Smooth muscle cell (in vitro differentiated cells): Measurements from ENCODE around the gene LPCAT1. TPM values are rescaled to one million over a fixed set of nuclear protein-coding genes. Genes with fewer than 3 reads are reported as not detected.

Experiments
- DNase-seq: peaks from one replicate; lab custom pipeline; 2025; ENCODE audit not compliant: unreplicated experiment; lab: John Stamatoyannopoulos, UW
- H2AFZ ChIP-seq: fragments of 200-600 bp; sonication (generic); 2 replicates; pipeline ENCODE4 v1.6.0; 2016; ENCODE audit warnings: antibody characterized with exemption, low read depth, mild to moderate bottlenecking
- H3F3A ChIP-seq: fragments of 200-600 bp; sonication (generic); 2 replicates; pipeline ENCODE4 v1.6.0; 2017; ENCODE audit warnings: antibody characterized with exemption, low read depth
- H3K27ac ChIP-seq: fragments of 200-600 bp; sonication (generic); 2 replicates; pipeline ENCODE4 v1.5.1; 2016; ENCODE audit warnings: low read depth, mild to moderate bottlenecking
- H3K27me3 ChIP-seq: fragments of 200-600 bp; sonication (generic); 2 replicates; pipeline ENCODE4 v1.6.1; 2016; ENCODE audit warnings: low read depth, mild to moderate bottlenecking
- H3K36me3 ChIP-seq: fragments of 200-600 bp; sonication (generic); 2 replicates; pipeline ENCODE4 v1.5.1; 2016; ENCODE audit warnings: low read depth
- H3K4me1 ChIP-seq: fragments of 200-600 bp; sonication (generic); 2 replicates; pipeline ENCODE4 v1.5.1; 2016; ENCODE audit warnings: low read depth
- H3K4me2 ChIP-seq: fragments of 200-600 bp; sonication (generic); 2 replicates; pipeline ENCODE4 v1.6.0; 2016; ENCODE audit warnings: mild to moderate bottlenecking
- H3K4me3 ChIP-seq: fragments of 200-600 bp; sonication (generic); 2 replicates; pipeline ENCODE4 v1.5.1; 2016; ENCODE audit warnings: mild to moderate bottlenecking
- H3K79me2 ChIP-seq: fragments of 200-600 bp; sonication (generic); 2 replicates; pipeline ENCODE4 v1.6.0; 2016; ENCODE audit warnings: low read depth, mild to moderate bottlenecking
- H3K9ac ChIP-seq: fragments of 200-600 bp; sonication (generic); 2 replicates; pipeline ENCODE4 v1.6.0; 2016; ENCODE audit warnings: low read depth
- H3K9me3 ChIP-seq: fragments of 200-600 bp; sonication (generic); replicated peaks from 2 replicates; pipeline ENCODE4 v1.5.1; 2016; ENCODE audit warnings: low read depth
- H4K20me1 ChIP-seq: fragments of 200-600 bp; sonication (generic); 2 replicates; pipeline ENCODE4 v1.6.0; 2016; ENCODE audit warnings: low read depth
- whole genome bisulfite sequencing: methylation state at CpG from one replicate; pipeline ENCODE4 v1.1.7; 2016; ENCODE audit warnings: low lambda C conversion rate; 5-methylcytosine and 5-hydroxymethylcytosine counted together
- polyA plus RNA-seq: library from polyadenylated mRNA; unstranded; fragments of >200 nt; fragmentation: Nextera tagmentation; extraction: Ambion mirVana; gene quantifications from 2 replicates; pipeline ENCODE4 v1.2.1, GENCODE V29; 2016
- total RNA-seq: library from RNA; depleted of rRNA; stranded (reverse); fragments of >200 nt; gene quantifications from 2 replicates; pipeline ENCODE4 v1.2.3, GENCODE V29; 2014
- TF ChIP-seq, protein P1 (sequence below): fragments of 200-600 bp; sonication (generic); IDR thresholded peaks from 2 replicates; pipeline ENCODE4 v1.5.1; 2017; ENCODE audit warnings: borderline replicate concordance, mild to moderate bottlenecking, antibody characterized with exemption; ENCODE audit not compliant: insufficient read depth, poor library complexity, severe bottlenecking

Gene LPCAT1
- total and polyA plus RNA-seq, 2 experiments from 2014 or later: 42.7 to 50.1 TPM

DNA sequence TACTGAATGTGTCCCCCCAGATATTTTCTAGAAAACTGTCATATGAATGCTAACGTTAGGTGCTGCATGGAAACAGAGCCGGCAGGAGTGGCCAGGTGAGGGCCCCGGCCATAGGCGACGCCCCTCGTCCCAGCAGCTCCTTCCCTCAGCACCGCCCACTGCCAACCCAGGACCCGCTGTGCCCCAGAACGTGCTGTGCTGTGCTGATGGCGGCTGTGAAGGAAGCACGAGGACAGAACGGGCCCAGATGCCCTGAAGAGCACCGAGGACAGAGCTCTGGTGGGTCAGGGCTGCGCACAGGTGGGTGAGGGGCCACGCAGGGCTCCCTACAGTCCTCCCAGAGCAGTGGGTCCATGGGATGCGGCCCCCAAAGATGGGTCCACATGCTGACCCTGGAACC lies 30.3 kb downstream of the LPCAT1 start:
- Histone ChIP-seq H3K36me3 (no peaks in the 10 kb centered on the region), H3K79me2 (peaks cover 6% of the 10 kb centered on the region), H3K9me3 (no peaks in the 10 kb centered on the region), H3K4me2 (no peak overlapping the region), H3K4me1 (no peaks in the 10 kb centered on the region), H3K9ac (no peak overlapping the region), H3K4me3 (no peak overlapping the region), H4K20me1 (peaks cover 99% of the 10 kb centered on the region), H3K27ac (no peak overlapping the region), H3F3A (no peaks in the 10 kb centered on the region), H2AFZ (no peak overlapping the region), H3K27me3 (no peaks in the 10 kb centered on the region)
- TF ChIP-seq, protein P1, sequence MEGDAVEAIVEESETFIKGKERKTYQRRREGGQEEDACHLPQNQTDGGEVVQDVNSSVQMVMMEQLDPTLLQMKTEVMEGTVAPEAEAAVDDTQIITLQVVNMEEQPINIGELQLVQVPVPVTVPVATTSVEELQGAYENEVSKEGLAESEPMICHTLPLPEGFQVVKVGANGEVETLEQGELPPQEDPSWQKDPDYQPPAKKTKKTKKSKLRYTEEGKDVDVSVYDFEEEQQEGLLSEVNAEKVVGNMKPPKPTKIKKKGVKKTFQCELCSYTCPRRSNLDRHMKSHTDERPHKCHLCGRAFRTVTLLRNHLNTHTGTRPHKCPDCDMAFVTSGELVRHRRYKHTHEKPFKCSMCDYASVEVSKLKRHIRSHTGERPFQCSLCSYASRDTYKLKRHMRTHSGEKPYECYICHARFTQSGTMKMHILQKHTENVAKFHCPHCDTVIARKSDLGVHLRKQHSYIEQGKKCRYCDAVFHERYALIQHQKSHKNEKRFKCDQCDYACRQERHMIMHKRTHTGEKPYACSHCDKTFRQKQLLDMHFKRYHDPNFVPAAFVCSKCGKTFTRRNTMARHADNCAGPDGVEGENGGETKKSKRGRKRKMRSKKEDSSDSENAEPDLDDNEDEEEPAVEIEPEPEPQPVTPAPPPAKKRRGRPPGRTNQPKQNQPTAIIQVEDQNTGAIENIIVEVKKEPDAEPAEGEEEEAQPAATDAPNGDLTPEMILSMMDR: no peak
- 96% methylated on average over 16 of the region's 16 CpGs for WGBS
- DNase-seq: no peak

DNA sequence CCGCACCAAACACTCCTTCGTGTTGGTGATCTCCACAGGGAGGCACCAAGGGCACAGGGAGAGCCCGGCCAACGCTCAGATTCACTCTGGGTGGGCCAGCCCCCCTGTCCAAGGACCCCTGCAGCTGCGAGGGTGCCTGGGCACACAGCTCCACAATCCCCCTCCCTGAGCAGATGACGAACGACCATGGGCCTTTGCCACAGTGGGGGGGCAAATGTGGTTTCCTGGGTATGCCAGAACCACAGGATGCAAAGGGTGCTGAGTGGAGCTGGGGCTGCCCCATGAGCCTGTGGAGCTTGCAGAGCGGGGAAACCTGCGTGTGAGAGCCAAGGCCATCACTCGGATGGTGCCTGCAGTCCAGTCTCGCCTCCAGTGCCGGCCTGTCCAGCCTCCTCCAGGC lies 31.0 kb downstream of the LPCAT1 start:
- TF ChIP-seq, protein P1: no peak
- 93% methylated on average over 12 of the region's 12 CpGs for WGBS
- no peak for DNase-seq
- Histone ChIP-seq H3K36me3 (no peaks in the 10 kb centered on the region), H3K27me3 (no peaks in the 10 kb centered on the region), H3K9me3 (no peaks in the 10 kb centered on the region), H3F3A (no peaks in the 10 kb centered on the region), H3K27ac (no peak overlapping the region), H3K4me3 (no peak overlapping the region), H3K4me2 (no peak overlapping the region), H2AFZ (no peak overlapping the region), H4K20me1 (peaks cover 93% of the 10 kb centered on the region), H3K79me2 (no peaks in the 10 kb centered on the region), H3K9ac (no peak overlapping the region), H3K4me1 (no peaks in the 10 kb centered on the region)

DNA sequence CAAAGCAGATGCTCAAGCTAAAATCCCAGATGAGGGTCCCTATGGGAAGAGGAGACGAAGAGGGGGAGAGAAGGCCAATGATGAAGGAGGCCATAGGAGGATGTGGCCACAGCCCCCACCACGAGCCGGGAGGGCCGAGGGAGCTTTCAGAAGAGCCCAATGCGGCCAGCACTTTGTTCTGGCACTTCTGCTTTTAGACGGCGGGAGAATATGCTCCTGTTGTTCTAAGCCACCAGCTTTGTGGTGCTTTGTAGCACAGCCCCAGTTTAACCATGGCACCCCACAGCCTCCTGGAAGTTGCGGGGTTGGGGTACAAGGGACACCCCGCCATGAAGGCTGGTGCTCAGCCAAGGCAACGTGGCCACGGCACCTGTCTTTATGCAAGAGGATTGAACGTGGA lies 33.4 kb downstream of the LPCAT1 start:
- Histone ChIP-seq H3K4me2 (no peak overlapping the region), H2AFZ (no peak overlapping the region), H3K27ac (no peak overlapping the region), H3K36me3 (no peaks in the 10 kb centered on the region), H3K9me3 (no peaks in the 10 kb centered on the region), H3F3A (no peaks in the 10 kb centered on the region), H3K4me1 (no peaks in the 10 kb centered on the region), H3K9ac (no peak overlapping the region), H3K79me2 (no peaks in the 10 kb centered on the region), H3K4me3 (no peak overlapping the region), H4K20me1 (peaks cover 87% of the 10 kb centered on the region), H3K27me3 (no peaks in the 10 kb centered on the region)
- TF ChIP-seq, protein P1: no peak
- 95% methylated on average over 12 of the region's 12 CpGs for WGBS
- DNase-seq: no peak

DNA sequence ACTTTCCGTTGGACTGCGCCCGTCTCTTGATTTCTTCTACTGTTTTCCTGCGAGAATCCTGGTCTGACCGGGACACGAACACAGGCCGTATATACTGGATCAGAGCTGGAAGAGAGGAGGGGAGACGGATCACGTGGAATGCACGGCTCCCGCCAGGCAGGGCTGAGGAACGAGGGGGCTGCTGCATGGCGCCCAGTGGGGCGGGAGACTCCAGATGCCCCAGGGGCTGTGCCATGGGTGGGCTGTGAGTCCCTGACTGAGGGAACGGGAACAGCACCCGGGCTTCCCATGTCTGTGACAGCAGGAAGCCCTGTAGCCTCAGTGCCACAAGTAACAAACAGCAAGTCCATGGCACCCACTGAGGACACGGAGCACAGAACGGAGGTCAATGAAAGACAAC lies 34.0 kb downstream of the LPCAT1 start:
- Histone ChIP-seq H4K20me1 (peaks cover 87% of the 10 kb centered on the region), H3K9ac (no peak overlapping the region), H3K79me2 (no peaks in the 10 kb centered on the region), H3K4me1 (no peaks in the 10 kb centered on the region), H3K4me2 (no peak overlapping the region), H3K36me3 (no peaks in the 10 kb centered on the region), H3K4me3 (no peak overlapping the region), H3K27me3 (no peaks in the 10 kb centered on the region), H3K27ac (peak overlapping the region; percentile 19), H3F3A (no peaks in the 10 kb centered on the region), H2AFZ (no peak overlapping the region), H3K9me3 (no peaks in the 10 kb centered on the region)
- TF ChIP-seq, protein P1: no peak
- DNase-seq: no peak
- 98% methylated on average over 18 of the region's 18 CpGs for WGBS
